Endodermal cell (in vitro differentiated cells): ENCODE results near the gene WDHD1. TPM values are rescaled to one million over a fixed set of nuclear protein-coding genes. Genes with fewer than 3 reads are reported as not detected.

Experiments used
- DNase-seq: peaks from one replicate; pipeline ENCODE4 v3.0.0-alpha.2; 2017
- H3K27ac ChIP-seq: 2 replicates; pipeline ENCODE4 v1.5.1; 2013; ENCODE audit warnings: mild to moderate bottlenecking, low read depth, low read length, moderate library complexity
- H3K27me3 ChIP-seq: 2 replicates; pipeline ENCODE4 v1.6.1; 2013; ENCODE audit warnings: mild to moderate bottlenecking, low read length, moderate library complexity; ENCODE audit not compliant: insufficient read depth, control insufficient read depth, poor library complexity, severe bottlenecking
- H3K36me3 ChIP-seq: 2 replicates; pipeline ENCODE4 v1.7.0; 2013; ENCODE audit warnings: mild to moderate bottlenecking, low read length, moderate library complexity; ENCODE audit not compliant: control insufficient read depth, insufficient read depth
- H3K4me1 ChIP-seq: one replicate; pipeline ENCODE4 v1.7.0; 2013; ENCODE audit warnings: low read length; ENCODE audit not compliant: control insufficient read depth, insufficient read depth
- H3K4me3 ChIP-seq: 2 replicates; pipeline ENCODE4 v1.5.1; 2013; ENCODE audit warnings: mild to moderate bottlenecking, low read length, moderate library complexity
- H3K9ac ChIP-seq: 2 replicates; pipeline ENCODE4 v1.6.1; 2013; ENCODE audit warnings: mild to moderate bottlenecking, low read length, moderate library complexity; ENCODE audit not compliant: poor library complexity, severe bottlenecking; ENCODE audit errors: extremely low read depth
- H3K9me3 ChIP-seq: 2 replicates; pipeline ENCODE4 v1.6.1; 2013; ENCODE audit warnings: mild to moderate bottlenecking, low read length, moderate library complexity; ENCODE audit not compliant: control insufficient read depth
- H3K27ac Mint-ChIP-seq: 2 replicates; pipeline ENCODE4 v1.8.0; 2020; ENCODE audit warnings: mixed read lengths
- H3K27me3 Mint-ChIP-seq: 2 replicates; pipeline ENCODE4 v1.8.0; 2021; ENCODE audit warnings: mild to moderate bottlenecking, mixed read lengths; ENCODE audit not compliant: insufficient read depth
- H3K36me3 Mint-ChIP-seq: 2 replicates; pipeline ENCODE4 v1.8.0; 2020; ENCODE audit warnings: low read depth, mixed read lengths
- H3K4me1 Mint-ChIP-seq: 2 replicates; pipeline ENCODE4 v1.8.0; 2020; ENCODE audit warnings: mixed read lengths
- H3K4me3 Mint-ChIP-seq: 2 replicates; pipeline ENCODE4 v1.8.0; 2020; ENCODE audit warnings: mild to moderate bottlenecking, moderate library complexity, mixed read lengths
- H3K9me3 Mint-ChIP-seq: 2 replicates; pipeline ENCODE4 v1.8.0; 2020; ENCODE audit warnings: mild to moderate bottlenecking, mixed read lengths
- CTCF ChIP-seq: fragments of 200-600 bp; sonication (generic); conservative IDR thresholded peaks from 2 replicates; pipeline ENCODE4 v1.5.0; 2021; ENCODE audit warnings: antibody characterized with exemption, mild to moderate bottlenecking
- WGBS, 2 experiments: methylation state at CpG; one replicate each; pipeline versions ENCODE4 v1.1.5 to v1.1.7; 2013; ENCODE audit warnings: missing lambda C conversion rate in 2 of 2, mixed read lengths in 1 of 2; ENCODE audit not compliant: insufficient coverage in 1 of 2, insufficient read length in 1 of 2; 5-methylcytosine and 5-hydroxymethylcytosine counted together
- total RNA-seq, 2 donors: library from RNA; stranded (reverse); fragmentation: NEBNext Ultra II Directional in 1 of 2; extraction: Animal tissue kit (Norgen Biotek cat#: 25700) in 1 of 2; gene quantifications; 2 replicates in 1 of 2; 3 replicates in 1 of 2; pipeline ENCODE4 v1.2.1, GENCODE V29; 2021

The WDHD1 gene
- total RNA-seq, 2 donors from 2014 or later = 63.4 to 99.3 TPM

GRCh38 chr14:54895683-54896082 lies 131.2 kb downstream of the WDHD1 start:
- DNase-seq = no peak
- Histone ChIP-seq H3K27me3 (peaks cover 5% of the 10 kb centered on the region), H3K4me1 (no peaks in the 10 kb centered on the region), H3K9ac (no peak overlapping the region), H3K36me3 (no peaks in the 10 kb centered on the region), H3K9me3 (no peaks in the 10 kb centered on the region), H3K27ac (no peak overlapping the region), H3K4me3 (no peak overlapping the region)
- no peak overlapping the region for H3K27ac Mint-ChIP-seq
- peaks cover 9% of the 10 kb centered on the region for H3K27me3 Mint-ChIP-seq
- H3K4me1 Mint-ChIP-seq = peaks cover 3% of the 10 kb centered on the region
- peaks cover 2% of the 10 kb centered on the region for H3K36me3 Mint-ChIP-seq
- H3K4me3 Mint-ChIP-seq = no peak overlapping the region
- TF ChIP-seq CTCF = no peak
- WGBS, 2 experiments = 92 to 98% methylated on average over 3 to 4 of the region's 4 CpGs
- H3K9me3 Mint-ChIP-seq = no peaks in the 10 kb centered on the region

GRCh38 chr14:54894995-54895394 lies 131.9 kb downstream of the WDHD1 start:
- H3K4me3 Mint-ChIP-seq = no peak overlapping the region
- H3K36me3 Mint-ChIP-seq = peaks cover 2% of the 10 kb centered on the region
- H3K27me3 ChIP-seq = no peaks in the 10 kb centered on the region
- no peaks in the 10 kb centered on the region for H3K9me3 Mint-ChIP-seq
- no peak overlapping the region for H3K4me3 ChIP-seq
- 71 to 88% methylated on average over 1 to 2 of the region's 3 CpGs for WGBS, 2 experiments
- no peak overlapping the region for H3K9ac ChIP-seq
- H3K4me1 Mint-ChIP-seq = no peaks in the 10 kb centered on the region
- peaks cover 4% of the 10 kb centered on the region for H3K27me3 Mint-ChIP-seq
- H3K27ac Mint-ChIP-seq = no peak overlapping the region
- DNase-seq = no peak
- no peak for TF ChIP-seq CTCF
- no peak overlapping the region for H3K27ac ChIP-seq
- no peaks in the 10 kb centered on the region for H3K9me3 ChIP-seq
- H3K4me1 ChIP-seq = no peaks in the 10 kb centered on the region
- H3K36me3 ChIP-seq = no peaks in the 10 kb centered on the region

- Mint-ChIP-seq H3K4me3 (no peak overlapping the region), H3K27ac (no peak overlapping the region), H3K9me3 (no peaks in the 10 kb centered on the region), H3K36me3 (peaks cover 6% of the 10 kb centered on the region), H3K27me3 (no peaks in the 10 kb centered on the region), H3K4me1 (peaks cover under 1% of the 10 kb centered on the region)
- H3K9me3 ChIP-seq = no peaks in the 10 kb centered on the region
- peak; percentile 86 for TF ChIP-seq CTCF
- no peaks in the 10 kb centered on the region for H3K36me3 ChIP-seq
- no peak for DNase-seq
- peaks cover 3% of the 10 kb centered on the region for H3K4me1 ChIP-seq
- no peaks in the 10 kb centered on the region for H3K27me3 ChIP-seq
- H3K27ac ChIP-seq = no peak overlapping the region
- 50 to 90% methylated on average over 1 to 2 of the region's 3 CpGs for WGBS, 2 experiments
- H3K9ac ChIP-seq = no peak overlapping the region
- H3K4me3 ChIP-seq = no peak overlapping the region
Measured at GRCh38 chr14:54893151-54893760, 133.6 kb downstream of the WDHD1 start.
